Fibroblast of lung (primary cell): ENCODE measurements around the gene FAM13B.

ENCODE experiments used
- CTCF ChIP-seq, 2 donors: IDR thresholded peaks in 1 of 2; conservative IDR thresholded peaks in 1 of 2; 1 replicate in 1 of 2; 2 replicates in 1 of 2; pipeline ENCODE4 v1.5.1; 2011 to 2012; ENCODE audit warnings: low read length in 2 of 2, control low read depth in 1 of 2, inconsistent platforms in 1 of 2, low read depth in 1 of 2, mild to moderate bottlenecking in 1 of 2
- EZH2 ChIP-seq: IDR thresholded peaks from 2 replicates; pipeline ENCODE4 v1.5.1; 2012; ENCODE audit warnings: low read length, control low read depth, mild to moderate bottlenecking; ENCODE audit errors: missing control alignments

- TF ChIP-seq CTCF (conservative IDR thresholded peaks at IDR 0.05 in 1 of 2, IDR thresholded peaks at IDR 0.05 in 1 of 2; ENCODE audit: low read depth in 1 of 2, low read length in 2 of 2), result no peak
- no peak for TF ChIP-seq EZH2
Observed at GRCh38 chr5:138018849-138019248, 14.0 kb downstream of the FAM13B start.
